Gastrocnemius medialis (tissue), 4 donors: ENCODE results near the gene C4A.

Experiments used
- CTCF ChIP-seq, 5 experiments: fragments of 450-650 bp in 3 of 5; fragments of 200-600 bp in 2 of 5; sonication (generic) in 2 of 5; IDR thresholded peaks in 4 of 5; conservative IDR thresholded peaks in 1 of 5; 1 replicate in 4 of 5; 2 replicates in 1 of 5; pipeline ENCODE4 v1.5.1; 2016 to 2019; ENCODE audit warnings: antibody characterized with exemption in 5 of 5, mild to moderate bottlenecking in 3 of 5, moderate library complexity in 3 of 5
- POLR2A ChIP-seq, 2 donors: fragments of 450-650 bp; IDR thresholded peaks; one replicate each; pipeline ENCODE4 v1.6.1; 2017; ENCODE audit warnings: antibody characterized with exemption in 2 of 2, mild to moderate bottlenecking in 2 of 2, moderate library complexity in 2 of 2

DNA sequence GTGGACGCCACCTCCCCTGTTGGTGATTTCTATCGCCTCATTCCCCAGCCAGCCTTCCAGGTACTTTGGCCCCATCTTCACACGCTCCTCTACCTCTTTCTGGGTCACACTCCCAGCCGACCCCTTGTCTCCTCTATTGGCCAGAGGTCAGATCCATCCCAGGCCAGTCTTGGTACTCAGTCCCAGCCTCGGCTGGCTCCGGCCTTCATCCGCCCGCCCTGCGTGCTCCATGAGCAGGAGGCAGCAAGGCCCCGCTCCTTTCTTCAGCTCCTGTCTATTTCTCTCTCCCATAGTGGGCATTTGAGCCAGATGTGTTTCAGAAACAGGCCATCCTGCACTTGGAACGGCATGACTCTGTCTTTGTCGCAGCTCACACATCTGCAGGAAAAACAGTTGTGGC lies 20.2 kb upstream of the C4A start:
- TF ChIP-seq CTCF (IDR thresholded peaks at IDR 0.05 in 4 of 5, conservative IDR thresholded peaks at IDR 0.05 in 1 of 5) (no peak), POLR2A (IDR thresholded peaks at IDR 0.05) (no peak)
